Gastroesophageal sphincter (tissue), 4 donors: ENCODE results near the gene BBS4. TPM values are rescaled to one million over a fixed set of nuclear protein-coding genes. Genes with fewer than 3 reads are reported as not detected.
"Not testable (repeated sequence)": the region's sequence is repeated elsewhere in the genome, so short reads cannot be mapped to it uniquely, and the experiment has no call there.

Source experiments
- ATAC-seq: fragments of 150-250 bp; one replicate; pipeline ENCODE4 v1.9.1; 2016; ENCODE audit warnings: mild to moderate bottlenecking, moderate library complexity
- H3K27ac ChIP-seq, 4 donors: fragments of 200-600 bp; sonication (generic) in 3 of 4; 1 replicate in 3 of 4; 2 replicates in 1 of 4; pipeline ENCODE4 v1.5.1; 2016 to 2019
- H3K27me3 ChIP-seq: fragments of 200-600 bp; sonication (generic); one replicate; pipeline ENCODE4 v1.5.1; 2019
- H3K36me3 ChIP-seq, 2 donors: fragments of 200-600 bp; sonication (generic); one replicate each; pipeline ENCODE4 v1.5.1; 2019; ENCODE audit warnings: control low read depth in 1 of 2
- H3K4me1 ChIP-seq, 3 donors: fragments of 200-600 bp; sonication (generic); 1 replicate in 2 of 3; 2 replicates in 1 of 3; pipeline ENCODE4 v1.5.1; 2016 to 2019; ENCODE audit warnings: control low read depth in 2 of 3
- H3K4me3 ChIP-seq, 2 donors: fragments of 200-600 bp; sonication (generic); one replicate each; pipeline ENCODE4 v1.5.1; 2019; ENCODE audit warnings: mild to moderate bottlenecking in 1 of 2, moderate library complexity in 1 of 2
- H3K9me3 ChIP-seq, 3 donors: fragments of 200-600 bp; sonication (generic); one replicate each; pipeline ENCODE4 v1.5.1; 2017 to 2019; ENCODE audit warnings: control low read depth in 2 of 3
- CTCF ChIP-seq, 4 experiments: fragments of 200-600 bp in 2 of 4; fragments of 450-650 bp in 2 of 4; sonication (generic) in 1 of 4; IDR thresholded peaks; one replicate each; pipeline ENCODE4 v1.5.1; 2017 to 2019; ENCODE audit warnings: antibody characterized with exemption in 4 of 4, mild to moderate bottlenecking in 2 of 4, moderate library complexity in 2 of 4
- EP300 ChIP-seq: sonication (generic); formaldehyde crosslinking; IDR thresholded peaks from one replicate; pipeline ENCODE4 v1.6.1; 2017; ENCODE audit warnings: antibody characterized with exemption, mild to moderate bottlenecking
- POLR2A ChIP-seq, 2 donors: fragments of 450-650 bp; IDR thresholded peaks; one replicate each; pipeline ENCODE4 v1.6.1; 2017; ENCODE audit warnings: antibody characterized with exemption in 2 of 2, mild to moderate bottlenecking in 2 of 2, moderate library complexity in 1 of 2
- POLR2AphosphoS5 ChIP-seq: sonication (generic); formaldehyde crosslinking; IDR thresholded peaks from one replicate; pipeline ENCODE4 v1.6.1; 2017; ENCODE audit warnings: antibody characterized with exemption
- WGBS, 2 donors: methylation state at CpG; one replicate each; pipeline ENCODE4 v1.1.5; 2018; ENCODE audit warnings: low coverage in 1 of 2; 5-methylcytosine and 5-hydroxymethylcytosine counted together
- total RNA-seq, 4 donors: library from RNA; depleted of rRNA; stranded (reverse); fragments of >200 nt; gene quantifications; one replicate each; pipeline ENCODE4 v1.1.0, GENCODE V29; 2016

The BBS4 gene
- total RNA-seq, 4 donors from 2014 or later, result 19.8 to 34.9 (median 26.6) TPM

GRCh38 chr15:72725446-72725845 lies 39.4 kb downstream of the BBS4 start:
- no peak overlapping the region for H3K27ac ChIP-seq
- H3K27me3 ChIP-seq, result no peaks in the 10 kb centered on the region
- no peaks in the 10 kb centered on the region for H3K9me3 ChIP-seq
- no peak overlapping the region for H3K4me3 ChIP-seq
- no peak for TF ChIP-seq POLR2A (IDR thresholded peaks at IDR 0.05)
- peaks cover 0 to 63% of the 10 kb centered on the region in 2 donors for H3K36me3 ChIP-seq
- no peak for ATAC-seq
- 67 to 85% methylated on average over 3 of the region's 3 CpGs for WGBS, 2 donors
- no peaks in the 10 kb centered on the region for H3K4me1 ChIP-seq

- H3K36me3 ChIP-seq, result peaks cover 0 to 63% of the 10 kb centered on the region in 2 donors
- H3K4me3 ChIP-seq, H3K9me3 ChIP-seq, ATAC-seq, H3K27ac ChIP-seq, H3K4me1 ChIP-seq, H3K27me3 ChIP-seq: not testable (repeated sequence)
- WGBS, 2 donors, result 80 to 96% methylated on average over 1 to 6 of the region's 6 CpGs
These were observed 39.8 kb downstream of the BBS4 start for GRCh38 chr15:72725851-72726250.

- TF ChIP-seq EP300, result no peak
- no peak for TF ChIP-seq POLR2A (IDR thresholded peaks at IDR 0.05)
- TF ChIP-seq CTCF (IDR thresholded peaks at IDR 0.05), result no peak
- Histone ChIP-seq H3K36me3 (peaks cover 0 to 75% of the 10 kb centered on the region in 2 donors), H3K27me3 (no peaks in the 10 kb centered on the region), H3K9me3 (no peaks in the 10 kb centered on the region), H3K4me1 (no peaks in the 10 kb centered on the region), H3K4me3 (no peak overlapping the region), H3K27ac (no peak overlapping the region)
- no peak for ATAC-seq
These were observed 41.1 kb downstream of the BBS4 start for GRCh38 chr15:72727154-72727553.

- not testable (repeated sequence) for H3K27ac ChIP-seq, H3K27me3 ChIP-seq, H3K4me3 ChIP-seq, H3K4me1 ChIP-seq, ATAC-seq, H3K9me3 ChIP-seq
- 73 to 100% methylated on average over 1 of the region's 1 CpG for WGBS, 2 donors
- peaks cover 0 to 77% of the 10 kb centered on the region in 2 donors for H3K36me3 ChIP-seq
These were observed 42.2 kb downstream of the BBS4 start for GRCh38 chr15:72728249-72728648.

- no peak for TF ChIP-seq EP300
- TF ChIP-seq POLR2AphosphoS5, result no peak
- no peak for TF ChIP-seq POLR2A (IDR thresholded peaks at IDR 0.05)
- TF ChIP-seq CTCF (IDR thresholded peaks at IDR 0.05), result no peak
- H3K9me3 ChIP-seq, result no peaks in the 10 kb centered on the region
- no peak for ATAC-seq
- no peak overlapping the region for H3K27ac ChIP-seq
- H3K4me3 ChIP-seq, result no peak overlapping the region
- no peaks in the 10 kb centered on the region for H3K4me1 ChIP-seq
- H3K36me3 ChIP-seq, result peaks cover 0 to 83% of the 10 kb centered on the region in 2 donors
- 71 to 86% methylated on average over 1 of the region's 1 CpG for WGBS, 2 donors
- no peaks in the 10 kb centered on the region for H3K27me3 ChIP-seq
These were observed 42.8 kb downstream of the BBS4 start for GRCh38 chr15:72728821-72729220.

- no peaks in the 10 kb centered on the region for H3K4me1 ChIP-seq
- TF ChIP-seq POLR2A (IDR thresholded peaks at IDR 0.05), result no peak
- no peak for TF ChIP-seq EP300
- no peak for TF ChIP-seq CTCF (IDR thresholded peaks at IDR 0.05)
- TF ChIP-seq POLR2AphosphoS5, result no peak
- ATAC-seq, result no peak
- no peaks in the 10 kb centered on the region for H3K9me3 ChIP-seq
- peaks cover 0 to 92% of the 10 kb centered on the region in 2 donors for H3K36me3 ChIP-seq
- H3K27me3 ChIP-seq, result no peaks in the 10 kb centered on the region
- no peak overlapping the region for H3K27ac ChIP-seq
- no peak overlapping the region for H3K4me3 ChIP-seq
These were observed 46.1 kb downstream of the BBS4 start for GRCh38 chr15:72732086-72732485.

GRCh38 chr15:72732516-72732915 lies 46.5 kb downstream of the BBS4 start:
- no peaks in the 10 kb centered on the region for H3K9me3 ChIP-seq
- no peaks in the 10 kb centered on the region for H3K4me1 ChIP-seq
- TF ChIP-seq EP300 (no peak), POLR2AphosphoS5 (no peak), POLR2A (IDR thresholded peaks at IDR 0.05) (no peak), CTCF (IDR thresholded peaks at IDR 0.05) (no peak)
- no peaks in the 10 kb centered on the region for H3K27me3 ChIP-seq
- H3K4me3 ChIP-seq, result no peak overlapping the region
- peaks cover 0 to 92% of the 10 kb centered on the region in 2 donors for H3K36me3 ChIP-seq
- ATAC-seq, result no peak
- no peak overlapping the region for H3K27ac ChIP-seq
- WGBS, 2 donors, result 85 to 89% methylated on average over 4 of the region's 4 CpGs
